Bronchial epithelial cell (primary cell): ENCODE data around the gene OR7A17. TPM values are rescaled to one million over a fixed set of nuclear protein-coding genes. Genes with fewer than 3 reads are reported as not detected.

Experiments
- total RNA-seq: library from RNA; depleted of rRNA; stranded (reverse); fragments of >200 nt; gene quantifications from 2 replicates; pipeline ENCODE4 v1.2.1, GENCODE V29; 2014

Gene OR7A17
- total RNA-seq, 1 donor from 2014 or later: not detected

Other genes starting within 250 kb of the OR7A17 start
- gene ADGRE3, start 211.3 kb downstream of the OR7A17 start, total RNA-seq: not detected in 2 replicates
- gene ZNF333, start 196.1 kb downstream of the OR7A17 start, total RNA-seq: 12.3 and 22.9 TPM in 2 replicates
- 0.26 and 0.38 TPM in 2 replicates for gene ADGRE2, start 107.6 kb downstream of the OR7A17 start, total RNA-seq
- gene OR7A5, start 50.9 kb downstream of the OR7A17 start, total RNA-seq: not detected in 2 replicates
- under 0.01 TPM in 1 of 2 replicates, not detected in the other for gene OR7C1, start 50.9 kb downstream of the OR7A17 start, total RNA-seq
- not detected in 2 replicates for gene OR7A10, start 37.2 kb downstream of the OR7A17 start, total RNA-seq
- not detected in 2 replicates for gene OR7C2, start 55.4 kb upstream of the OR7A17 start, total RNA-seq
- gene SLC1A6, start 93.7 kb upstream of the OR7A17 start, total RNA-seq: not detected in 2 replicates
- not detected in 2 replicates for gene CASP14, start 163.3 kb upstream of the OR7A17 start, total RNA-seq
- not detected in 2 replicates for gene OR1I1, start 196.1 kb upstream of the OR7A17 start, total RNA-seq
- gene SYDE1, start 221.3 kb upstream of the OR7A17 start, total RNA-seq: 0.53 and 0.64 TPM in 2 replicates